GM23338 (cell line): ENCODE measurements around the gene ACOT8. TPM values are rescaled to one million over a fixed set of nuclear protein-coding genes. Genes with fewer than 3 reads are reported as not detected.

ENCODE experiments used
- ATAC-seq: fragments of 200-7000 bp; cut with Tn5 transposase; 3 replicates; pipeline ENCODE4 v1.9.1; 2020
- DNase-seq: peaks from one replicate; pipeline ENCODE4 v3.0.0-alpha.2; 2015; ENCODE audit warnings: low spot score
- H2AFZ ChIP-seq: fragments of 200-600 bp; sonication (generic); 2 replicates; pipeline ENCODE4 v1.8.0; 2016; ENCODE audit warnings: antibody characterized with exemption, mild to moderate bottlenecking, moderate library complexity
- H3F3A ChIP-seq: fragments of 200-600 bp; sonication (generic); replicated peaks from 2 replicates; pipeline ENCODE4 v1.8.0; 2017; ENCODE audit warnings: antibody characterized with exemption, mixed run types, low read depth
- H3K27ac ChIP-seq: fragments of 200-600 bp; sonication (generic); 2 replicates; pipeline ENCODE4 v1.6.1; 2016; ENCODE audit warnings: low read depth
- H3K27me3 ChIP-seq: fragments of 200-600 bp; sonication (generic); 2 replicates; pipeline ENCODE4 v1.8.0; 2016; ENCODE audit warnings: mild to moderate bottlenecking, mixed run types, moderate library complexity; ENCODE audit not compliant: insufficient read depth
- H3K36me3 ChIP-seq: fragments of 200-600 bp; sonication (generic); 2 replicates; pipeline ENCODE4 v1.8.0; 2016; ENCODE audit warnings: mild to moderate bottlenecking; ENCODE audit not compliant: insufficient read depth
- H3K4me1 ChIP-seq: fragments of 200-600 bp; sonication (generic); 2 replicates; pipeline ENCODE4 v1.8.0; 2016; ENCODE audit warnings: mild to moderate bottlenecking, moderate library complexity; ENCODE audit not compliant: insufficient read depth
- H3K4me2 ChIP-seq: fragments of 200-600 bp; sonication (generic); 2 replicates; pipeline ENCODE4 v1.7.1; 2017; ENCODE audit warnings: mixed run types
- H3K4me3 ChIP-seq: fragments of 200-600 bp; sonication (generic); 2 replicates; pipeline ENCODE4 v1.6.1; 2016; ENCODE audit warnings: mixed run types
- H3K79me2 ChIP-seq: fragments of 200-600 bp; sonication (generic); replicated peaks from 2 replicates; pipeline ENCODE4 v1.8.0; 2017; ENCODE audit warnings: mild to moderate bottlenecking; ENCODE audit not compliant: insufficient read depth
- H3K9me2 ChIP-seq: fragments of 200-600 bp; sonication (generic); 2 replicates; pipeline ENCODE4 v1.8.0; 2017; ENCODE audit not compliant: insufficient read depth
- H4K20me1 ChIP-seq: fragments of 200-600 bp; sonication (generic); replicated peaks from 2 replicates; pipeline ENCODE4 v1.8.0; 2017; ENCODE audit warnings: mild to moderate bottlenecking; ENCODE audit not compliant: insufficient read depth
- H3K27ac Mint-ChIP-seq: 2 replicates; pipeline ENCODE4 v1.8.0; 2020; ENCODE audit warnings: inconsistent platforms, mild to moderate bottlenecking, moderate library complexity, mixed read lengths
- H3K27me3 Mint-ChIP-seq: 3 replicates; pipeline ENCODE4 v1.8.0; 2022; ENCODE audit warnings: low read depth, mild to moderate bottlenecking, moderate library complexity, mixed read lengths, inconsistent platforms; ENCODE audit not compliant: insufficient read depth, poor library complexity
- H3K36me3 Mint-ChIP-seq: 3 replicates; pipeline ENCODE4 v1.8.0; 2021; ENCODE audit warnings: low read depth, mild to moderate bottlenecking, inconsistent platforms, moderate library complexity, mixed read lengths
- H3K4me1 Mint-ChIP-seq: 3 replicates; pipeline ENCODE4 v1.8.0; 2020; ENCODE audit warnings: mild to moderate bottlenecking, inconsistent platforms, mixed read lengths
- H3K4me3 Mint-ChIP-seq: 3 replicates; pipeline ENCODE4 v1.8.0; 2021; ENCODE audit warnings: moderate library complexity, mild to moderate bottlenecking, inconsistent platforms, mixed read lengths
- H3K9me3 Mint-ChIP-seq: 3 replicates; pipeline ENCODE4 v1.8.0; 2020; ENCODE audit warnings: moderate library complexity, mild to moderate bottlenecking, inconsistent platforms, mixed read lengths
- POLR2AphosphoS5 ChIP-seq: IDR thresholded peaks from 2 replicates; pipeline ENCODE4 v1.6.1; 2016; ENCODE audit warnings: antibody characterized with exemption, low read depth
- ZNF114 ChIP-seq: fragments of 250-450 bp; sonication (Bioruptor Pico); IDR thresholded peaks from 2 replicates; pipeline ENCODE4 v1.5.0; 2020; ENCODE audit warnings: mild to moderate bottlenecking, moderate library complexity
- ZNF331 ChIP-seq: fragments of 250-450 bp; sonication (Bioruptor Pico); IDR thresholded peaks from 2 replicates; pipeline ENCODE4 v1.5.0; 2020; ENCODE audit warnings: low read depth, mild to moderate bottlenecking, moderate library complexity
- ZNF462 ChIP-seq: fragments of 250-450 bp; sonication (Bioruptor Pico); IDR thresholded peaks from 2 replicates; pipeline ENCODE4 v1.5.0; 2020; ENCODE audit warnings: mild to moderate bottlenecking, moderate library complexity
- polyA plus RNA-seq: library from polyadenylated mRNA; unstranded; fragments of >200 nt; fragmentation: Nextera tagmentation; extraction: Ambion mirVana; gene quantifications from 2 replicates; pipeline ENCODE4 v1.2.1, GENCODE V29; 2016
- total RNA-seq: library from RNA; depleted of rRNA; stranded (reverse); fragments of >200 nt; shearing (Covaris generic); gene quantifications from 2 replicates; pipeline ENCODE4 v1.2.3, GENCODE V29; 2014

Gene ACOT8
- total and polyA plus RNA-seq, 2 experiments from 2014 or later: 42.0 to 75.2 TPM

DNA sequence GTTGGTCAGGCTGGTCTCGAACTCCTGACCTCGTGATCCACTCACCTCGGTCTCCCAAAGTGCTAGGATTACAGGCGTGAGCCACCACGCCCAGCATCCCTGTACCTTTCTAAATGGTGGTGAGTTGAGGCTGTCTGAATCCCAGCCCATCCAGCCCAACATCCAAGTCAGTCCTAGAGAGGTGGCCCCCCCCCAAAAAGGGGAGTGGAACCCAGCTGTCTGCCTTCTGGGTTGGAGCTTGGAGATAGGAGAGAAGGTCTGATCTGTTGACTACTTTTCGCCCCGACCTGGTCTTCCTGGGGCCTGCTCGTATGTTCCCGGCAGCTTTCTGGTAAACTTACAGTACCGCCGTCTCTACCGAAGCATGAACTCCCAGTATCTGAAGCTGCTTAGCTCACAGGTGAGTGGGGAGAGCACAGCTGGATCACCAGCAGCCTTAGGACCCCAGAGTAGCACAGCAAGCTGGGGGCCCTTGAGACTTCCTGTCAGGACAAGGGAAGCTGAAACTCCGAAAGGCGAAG is 39.5 kb upstream of the ACOT8 start:
- H3K4me3 Mint-ChIP-seq: no peak overlapping the region
- 0 out of 2 replicates have a peak, but pooled peaks cover 7% of the 10 kb centered on the region for H3K36me3 ChIP-seq

More for the DNA sequence above, 39.5 kb upstream of the ACOT8 start:
- H3K27ac ChIP-seq: no peak overlapping the region
- no peaks in the 10 kb centered on the region; the same call in 1 of the 2 replicates for H4K20me1 ChIP-seq
- DNase-seq: no peak
- no peak overlapping the region for H3K4me2 ChIP-seq
- H3K27me3 ChIP-seq: no peaks in the 10 kb centered on the region
- H2AFZ ChIP-seq: no peak overlapping the region
- TF ChIP-seq POLR2AphosphoS5 (no peak; the same call in 1 of the 2 replicates), ZNF114 (CRISPR knock-in tag) (no peak), ZNF462 (CRISPR knock-in tag) (no peak), ZNF331 (CRISPR knock-in tag) (no peak)
- H3K4me1 ChIP-seq: no peaks in the 10 kb centered on the region
- H3K4me3 ChIP-seq: no peak overlapping the region
- H3K36me3 Mint-ChIP-seq: peaks cover 55% of the 10 kb centered on the region
- ATAC-seq: no peak
- H3K27me3 Mint-ChIP-seq: peaks cover 19% of the 10 kb centered on the region
- H3K9me3 Mint-ChIP-seq: no peaks in the 10 kb centered on the region
- H3K27ac Mint-ChIP-seq: no peak overlapping the region
- peaks cover 8% of the 10 kb centered on the region; the same call in 1 of the 3 replicates for H3K4me1 Mint-ChIP-seq
- no peaks in the 10 kb centered on the region for H3K9me2 ChIP-seq
- H3K79me2 ChIP-seq: no peaks in the 10 kb centered on the region
- H3F3A ChIP-seq: 0 out of 2 replicates have a peak, but pooled peaks cover 6% of the 10 kb centered on the region
